ENCODE measurements around the gene IGFL1.

- TF ChIP-seq TAF1 (IDR thresholded peaks at IDR 0.05; ENCODE audit: borderline replicate concordance, low read depth, low read length) (no peak), POLR2AphosphoS5 (IDR thresholded peaks at IDR 0.05; ENCODE audit: low read depth, low read length) (no peak)
These were observed 2.9 kb downstream of the IGFL1 start for GRCh38 chr19:46232468-46232867.
